ENCODE measurements around the gene TMEM161A.

TMEM161A gene

GRCh38 chr19:19101540-19101939 is 36.7 kb downstream of the TMEM161A start:
- peaks cover 0 to 4% of the 10 kb centered on the region in 2 experiments; a peak in 1 of 3 replicates for H3K36me3 ChIP-seq (ENCODE audit: control insufficient read depth in 2 of 2, insufficient read depth in 1 of 2, low read length in 2 of 2)
- TF ChIP-seq ZNF449 (tag by site-specific recombination; IDR thresholded peaks at IDR 0.05) (no peak), PRDM10 (tag by site-specific recombination; IDR thresholded peaks at IDR 0.05) (no peak), ZNF121 (tag by site-specific recombination; IDR thresholded peaks at IDR 0.05) (no peak), ZNF664 (tag by site-specific recombination; IDR thresholded peaks at IDR 0.05) (no peak), ZNF398 (tag by site-specific recombination; IDR thresholded peaks at IDR 0.05) (no peak), ZNF394 (tag by site-specific recombination; IDR thresholded peaks at IDR 0.05; ENCODE audit: borderline replicate concordance) (no peak), ZNF16 (tag by site-specific recombination; IDR thresholded peaks at IDR 0.05; ENCODE audit: low read depth) (no peak), ZNF777 (tag by site-specific recombination; IDR thresholded peaks at IDR 0.05; ENCODE audit: borderline replicate concordance) (no peak), ZBTB49 (tag by site-specific recombination; IDR thresholded peaks at IDR 0.05; ENCODE audit: low read depth) (no peak), ZNF596 (tag by site-specific recombination; IDR thresholded peaks at IDR 0.05) (no peak), ZNF239 (tag by site-specific recombination; IDR thresholded peaks at IDR 0.05) (no peak), ZFP3 (tag by site-specific recombination; IDR thresholded peaks at IDR 0.05; ENCODE audit: low read depth) (no peak), KLF9 (tag by site-specific recombination; IDR thresholded peaks at IDR 0.05; ENCODE audit: low read depth) (no peak), BCL6B (tag by site-specific recombination; IDR thresholded peaks at IDR 0.05) (no peak)
- H3K4me3 ChIP-seq (ENCODE audit: low read depth, low read length) = no peak overlapping the region
- H3K27ac ChIP-seq (ENCODE audit: extremely low read depth, low read depth, low read length) = no peak overlapping the region
- POLR2A ChIA-PET = no interaction called here
- CTCF ChIA-PET = interaction anchor here (0.5 to 0.6 kb wide), 2 partner anchors 110 to 382 kb away, joined by 3 read pairs; no protein-coding TSS in a partner anchor
- H3K9me3 ChIP-seq (ENCODE audit: control insufficient read depth, insufficient read depth, low read depth, low read length) = no peaks in the 10 kb centered on the region
- H3K4me1 ChIP-seq (ENCODE audit: control insufficient read depth, insufficient read depth, low read length) = no peaks in the 10 kb centered on the region

All from HEK293 (cell line).